ENCODE results near the gene GALNT18.

DNA sequence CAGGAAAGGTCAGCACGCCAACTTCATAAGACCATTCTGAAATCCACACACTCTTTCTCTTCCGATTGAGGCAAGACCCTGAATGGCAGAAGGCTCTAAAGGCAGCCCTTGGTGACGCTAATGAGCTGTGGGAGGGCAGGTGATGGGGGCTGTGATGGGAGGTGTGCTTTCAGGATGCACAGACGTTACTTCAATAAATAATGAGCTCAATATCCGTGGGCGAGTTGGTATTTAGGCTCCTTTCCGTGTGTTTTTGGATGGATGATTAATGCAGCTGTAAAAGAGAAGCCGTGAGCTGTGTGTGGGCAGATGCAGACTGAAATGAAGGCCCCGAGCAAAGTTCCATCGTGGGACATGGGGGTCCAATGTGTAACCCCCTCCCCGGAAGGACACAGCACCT, 138.2 kb downstream of the GALNT18 start:
- TF ChIP-seq, protein P1, sequence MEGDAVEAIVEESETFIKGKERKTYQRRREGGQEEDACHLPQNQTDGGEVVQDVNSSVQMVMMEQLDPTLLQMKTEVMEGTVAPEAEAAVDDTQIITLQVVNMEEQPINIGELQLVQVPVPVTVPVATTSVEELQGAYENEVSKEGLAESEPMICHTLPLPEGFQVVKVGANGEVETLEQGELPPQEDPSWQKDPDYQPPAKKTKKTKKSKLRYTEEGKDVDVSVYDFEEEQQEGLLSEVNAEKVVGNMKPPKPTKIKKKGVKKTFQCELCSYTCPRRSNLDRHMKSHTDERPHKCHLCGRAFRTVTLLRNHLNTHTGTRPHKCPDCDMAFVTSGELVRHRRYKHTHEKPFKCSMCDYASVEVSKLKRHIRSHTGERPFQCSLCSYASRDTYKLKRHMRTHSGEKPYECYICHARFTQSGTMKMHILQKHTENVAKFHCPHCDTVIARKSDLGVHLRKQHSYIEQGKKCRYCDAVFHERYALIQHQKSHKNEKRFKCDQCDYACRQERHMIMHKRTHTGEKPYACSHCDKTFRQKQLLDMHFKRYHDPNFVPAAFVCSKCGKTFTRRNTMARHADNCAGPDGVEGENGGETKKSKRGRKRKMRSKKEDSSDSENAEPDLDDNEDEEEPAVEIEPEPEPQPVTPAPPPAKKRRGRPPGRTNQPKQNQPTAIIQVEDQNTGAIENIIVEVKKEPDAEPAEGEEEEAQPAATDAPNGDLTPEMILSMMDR (optimal IDR thresholded peaks at IDR 0.05 in 1 of 3, IDR thresholded peaks at IDR 0.05 in 1 of 3, conservative IDR thresholded peaks at IDR 0.05 in 1 of 3; ENCODE audit: extremely low read depth in 1 of 3, insufficient read depth in 2 of 3, low read length in 3 of 3): no peak
- TF ChIP-seq EZH2 (IDR thresholded peaks at IDR 0.05; ENCODE audit: low read length): no peak

Data from keratinocyte (primary cell).